Left colon (tissue), 2 donors: Measurements from ENCODE around the gene KDM4B. TPM values are rescaled to one million over a fixed set of nuclear protein-coding genes. Genes with fewer than 3 reads are reported as not detected.
A peak's percentile ranks its signal among the peaks of the same experiment; 100 is the strongest.

Experiments
- ATAC-seq: fragments of 200-7000 bp; cut with Tn5 transposase; one replicate; pipeline ENCODE4 v1.9.1; 2020; ENCODE audit warnings: mild to moderate bottlenecking, moderate library complexity
- DNase-seq, 2 donors: peaks; one replicate each; pipeline ENCODE4 v3.0.0-alpha.2; 2020
- intact Hi-C, 2 donors: fragments of 100-400 bp; cut with DNase I in 1 of 2; cut with micrococcal nuclease in 1 of 2; formaldehyde crosslinking; loops; one replicate each; pipeline versions ENCODE4 v1.11.2 to v1.14.0; 2022; cut with DNase I, micrococcal nuclease
- total RNA-seq, 2 donors: library from RNA; stranded (reverse); fragmentation: NEBNext Ultra II Directional; extraction: Animal tissue kit (Norgen Biotek cat#: 25700); gene quantifications; one replicate each; pipeline ENCODE4 v1.2.1, GENCODE V29; 2021
- donor health status: DM: no; HTN: no; CAD: no.
- donor health status: DM: yes; HTN: yes; CAD: no.

KDM4B gene
- total RNA-seq, 2 donors from 2014 or later: 43.9 to 46.2 TPM

DNA sequence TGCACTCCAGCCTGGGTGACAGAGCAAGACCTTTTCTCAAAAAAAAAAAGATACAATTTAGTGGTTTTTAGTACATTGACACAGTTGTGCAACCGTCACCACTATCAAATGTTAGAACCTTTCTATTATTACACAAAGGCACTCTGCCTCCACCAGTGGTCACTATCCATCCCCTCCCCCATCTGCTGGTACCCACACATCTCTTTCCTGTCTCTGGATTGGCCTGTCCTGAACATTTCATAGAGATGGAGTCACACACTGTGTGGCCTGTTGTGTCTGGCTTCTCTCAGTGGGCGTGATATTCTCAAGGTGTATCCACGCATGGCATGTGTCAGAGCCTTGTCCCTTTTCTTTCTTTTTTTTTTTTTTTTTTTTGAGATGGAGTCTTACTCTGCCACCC, 11.2 kb downstream of the KDM4B start:
- no peak for ATAC-seq
- intact Hi-C loops: no loop called here
- no peak for DNase-seq

DNA sequence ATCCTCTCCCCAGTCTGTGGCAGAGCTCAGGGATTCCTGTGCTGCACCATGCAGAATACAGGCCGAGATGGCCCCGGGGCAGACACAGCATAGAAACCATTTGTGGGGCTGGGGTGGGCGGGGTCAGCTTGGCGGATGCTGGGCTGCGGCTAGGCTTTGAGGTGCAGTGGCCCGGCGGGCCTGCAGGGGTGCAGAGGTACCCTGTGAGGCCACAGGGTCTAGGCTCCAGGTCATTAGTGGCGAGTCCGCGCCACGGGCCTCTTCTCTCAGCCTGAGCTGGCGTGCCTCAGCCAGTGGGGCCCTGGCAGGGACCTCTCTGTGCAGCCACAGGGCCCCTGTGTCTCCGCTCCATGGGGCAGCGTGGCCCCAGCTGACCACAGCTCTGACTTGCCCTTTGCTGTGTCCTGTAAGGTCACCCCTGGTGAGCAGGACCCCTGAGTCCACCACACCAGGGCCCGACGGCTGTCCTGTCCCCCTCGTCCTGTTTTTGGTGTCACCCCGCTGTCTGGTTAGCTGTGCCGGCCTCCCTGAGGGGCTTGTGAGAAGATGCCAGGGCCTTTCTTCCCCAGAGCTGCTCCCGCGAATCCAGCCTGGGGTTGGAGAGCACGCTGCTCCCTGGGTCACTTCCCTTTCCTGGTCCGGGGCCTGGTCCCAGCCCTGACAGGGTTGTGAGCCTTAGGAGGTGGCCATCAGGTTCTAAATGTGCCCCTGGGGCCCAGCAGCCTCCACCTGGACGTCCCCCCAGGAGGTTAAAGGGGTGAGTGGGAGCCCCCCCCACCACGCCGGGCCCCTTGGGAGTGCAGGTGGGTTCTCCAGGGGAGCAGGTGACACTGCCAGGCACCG, 12.1 kb downstream of the KDM4B start:
- intact Hi-C loops: no loop called here
- no peak for ATAC-seq
- no peak for DNase-seq

DNA sequence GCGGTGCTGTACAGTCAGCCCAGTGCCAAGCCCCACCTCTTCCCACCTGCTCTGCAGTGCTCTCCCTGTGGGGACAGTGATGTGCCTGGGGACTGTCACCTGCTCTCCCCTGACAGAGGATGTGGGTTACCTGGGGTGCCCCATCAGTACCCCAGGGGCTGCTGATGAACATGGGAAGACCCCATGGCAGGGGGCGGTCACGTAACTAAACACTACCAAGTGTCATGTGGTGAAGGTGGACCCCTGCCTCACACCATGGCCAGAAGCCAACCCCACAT, 12.7 kb downstream of the KDM4B start:
- intact Hi-C loops: no loop called here
- DNase-seq: no peak

DNA sequence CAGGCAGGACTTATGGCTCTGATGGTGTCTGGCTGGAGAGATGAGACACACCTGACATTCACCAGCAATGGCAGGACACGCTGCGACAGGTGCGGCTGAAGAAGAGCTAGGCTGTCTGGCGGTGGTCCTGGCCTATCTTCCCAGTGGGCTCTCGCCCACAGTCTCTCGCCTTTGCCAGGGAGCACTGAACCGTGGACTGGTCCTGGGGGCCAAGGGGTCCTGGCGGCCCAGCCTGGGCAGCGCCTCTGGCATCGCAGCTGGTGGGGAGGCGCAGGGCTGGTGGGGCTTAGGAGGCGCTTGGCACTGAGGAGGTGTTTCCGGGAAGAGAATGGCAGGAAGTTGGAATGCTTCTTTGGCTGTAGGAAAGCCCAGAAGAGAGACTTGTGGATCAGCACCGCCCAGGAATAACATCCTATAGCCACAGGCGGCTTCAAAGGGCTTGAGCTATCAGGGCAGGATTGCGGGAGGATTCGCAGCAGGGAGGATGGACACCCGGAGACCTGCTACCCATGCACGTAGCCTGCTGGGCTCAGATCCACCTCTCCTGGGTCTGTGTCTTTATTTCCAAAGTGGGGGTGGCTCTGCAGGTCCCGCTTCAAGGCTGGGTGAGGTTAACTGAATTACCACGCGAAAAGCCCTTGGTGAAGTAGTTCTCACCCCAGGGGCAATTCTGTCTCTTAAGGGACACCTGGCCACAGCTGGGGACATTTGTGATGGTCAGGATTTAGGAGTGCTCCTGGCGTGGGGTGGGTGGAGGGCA, 14.6 kb downstream of the KDM4B start:
- no peak for ATAC-seq
- intact Hi-C loops: no loop called here
- no peak for DNase-seq

More for the DNA sequence above, 12.7 kb downstream of the KDM4B start:
- no peak for ATAC-seq

DNA sequence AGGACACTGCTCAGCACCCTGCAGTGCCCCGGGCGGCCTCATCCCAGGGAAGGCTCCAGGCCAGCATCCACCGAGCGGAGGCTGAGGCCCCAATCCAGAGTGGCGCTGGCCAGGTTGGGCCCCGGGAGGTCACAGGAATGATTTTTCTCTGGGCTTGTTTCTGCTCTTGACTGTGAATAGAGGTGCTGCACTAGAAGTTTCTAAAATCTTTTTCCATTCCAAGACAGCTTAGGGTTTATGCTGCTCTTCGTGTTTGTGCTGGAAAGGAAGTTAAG, 15.1 kb downstream of the KDM4B start:
- intact Hi-C loops: no loop called here
- ATAC-seq: no peak
- DNase-seq: no peak

DNA sequence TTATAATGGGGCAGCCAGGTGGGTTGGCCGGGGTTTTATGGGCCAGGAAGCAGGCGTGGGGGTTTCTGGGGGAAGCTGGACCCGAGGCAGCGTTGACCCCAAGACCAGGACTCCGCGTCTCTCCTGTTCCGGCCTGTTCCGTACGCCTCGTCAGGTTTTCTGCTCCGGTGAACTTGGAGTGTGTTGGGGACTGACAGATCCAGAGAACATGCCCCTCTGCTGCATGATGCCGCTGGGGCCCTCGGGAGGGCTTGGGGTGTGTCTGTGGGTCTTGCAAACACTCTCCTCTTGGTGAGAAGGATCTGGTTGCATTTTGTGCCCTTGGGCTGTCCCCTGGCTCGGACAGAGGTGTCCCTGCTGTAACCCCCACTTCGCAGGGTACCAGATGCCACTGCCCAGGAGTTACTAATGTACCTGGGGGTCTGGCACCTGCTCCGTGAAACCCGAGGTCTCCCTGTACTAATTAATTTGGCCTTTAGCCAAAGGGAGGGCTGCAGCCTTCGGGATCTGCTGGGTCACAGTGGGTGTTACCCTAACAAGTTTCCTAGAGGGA, 15.6 kb downstream of the KDM4B start:
- intact Hi-C loops: no loop called here
- DNase-seq (no peak), ATAC-seq (no peak)

DNA sequence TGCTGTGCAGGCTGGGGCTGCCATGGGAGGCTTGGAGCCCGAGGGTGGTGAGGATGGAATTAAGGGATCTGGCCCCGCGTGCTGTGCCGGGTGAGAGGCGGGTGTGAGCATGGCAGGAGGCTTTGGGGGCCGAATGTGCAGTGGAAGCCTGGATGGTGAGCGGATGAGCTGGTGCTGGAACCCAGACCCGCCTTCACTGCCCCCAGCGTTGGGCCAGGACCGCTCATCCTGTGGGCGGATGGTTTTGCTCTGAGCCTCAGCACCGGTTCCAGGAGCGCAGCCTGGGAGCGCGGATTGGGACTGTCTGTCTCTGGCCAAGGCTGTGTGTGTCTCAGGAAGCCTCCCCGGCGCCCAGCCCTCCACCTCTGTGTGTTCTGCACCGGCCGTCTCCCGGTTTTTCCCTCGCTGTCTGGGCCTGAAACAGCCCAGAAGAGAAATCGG, 16.7 kb downstream of the KDM4B start:
- ATAC-seq (no peak), DNase-seq (no peak)
- intact Hi-C loops: no loop called here

DNA sequence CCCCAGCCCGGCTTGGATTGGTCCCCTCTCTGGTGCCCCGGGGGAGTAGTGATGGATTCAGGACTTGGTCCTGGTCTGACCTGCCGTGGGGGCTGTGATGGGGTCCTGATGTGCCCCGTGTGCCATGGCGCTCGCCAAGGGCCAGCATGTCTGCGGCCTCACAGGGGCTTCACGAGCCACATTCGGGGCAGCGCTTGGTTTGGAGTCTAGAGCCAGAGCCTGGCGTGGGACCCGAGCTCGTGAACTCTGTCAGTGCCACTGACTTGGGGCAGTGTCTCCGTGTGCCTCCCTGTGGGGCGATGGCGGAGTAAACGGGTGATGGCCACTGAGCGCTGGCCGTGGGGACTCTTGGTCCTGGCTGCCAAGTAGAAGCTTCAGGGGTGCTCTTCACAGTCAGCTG, 17.1 kb downstream of the KDM4B start:
- ATAC-seq: no peak
- intact Hi-C loops: no loop called here
- no peak for DNase-seq

DNA sequence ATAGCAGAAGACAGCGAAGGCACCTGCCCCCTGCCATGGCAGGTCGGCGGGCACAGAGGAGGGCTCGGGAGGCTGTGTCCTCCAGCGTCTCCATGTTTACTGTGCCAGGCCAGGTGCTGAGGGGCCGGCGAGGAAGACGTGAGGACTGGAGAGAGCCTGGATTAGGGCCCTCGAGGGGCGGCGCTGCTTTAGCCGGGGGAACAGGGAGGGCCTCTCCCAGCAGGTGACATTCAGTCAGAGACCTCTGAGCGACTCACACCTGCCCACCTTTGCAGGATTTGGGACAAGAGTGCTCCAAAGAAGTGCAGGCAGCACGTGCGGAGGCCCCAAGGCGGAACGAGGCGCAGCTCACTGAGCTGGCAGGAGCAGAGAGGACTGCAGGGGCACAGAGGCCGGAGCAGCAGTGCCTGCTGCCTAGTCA, 17.6 kb downstream of the KDM4B start:
- intact Hi-C loops: no loop called here
- no peak for ATAC-seq
- no peak for DNase-seq

DNA sequence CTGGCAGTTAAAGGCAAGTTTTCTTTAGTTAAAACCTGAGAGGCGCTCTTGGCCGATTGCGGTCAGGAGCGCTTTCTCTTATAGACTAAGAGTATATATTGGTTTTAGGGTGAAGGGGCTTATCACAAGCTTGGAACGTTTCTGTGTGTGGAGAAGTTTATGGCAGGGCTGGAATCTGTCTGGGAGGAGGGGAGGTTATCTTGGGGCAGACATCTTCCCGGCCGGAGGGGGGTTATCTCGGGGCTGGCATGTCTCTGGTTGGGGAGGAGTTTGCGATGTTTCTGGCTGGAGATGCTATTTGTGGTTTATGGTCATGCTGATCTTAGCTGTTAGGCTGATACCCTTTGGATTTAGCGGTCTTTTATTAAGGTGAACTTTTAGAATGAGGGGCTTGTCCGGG, 18.3 kb downstream of the KDM4B start:
- no peak for DNase-seq
- no peak for ATAC-seq
- intact Hi-C loops: no loop called here

DNA sequence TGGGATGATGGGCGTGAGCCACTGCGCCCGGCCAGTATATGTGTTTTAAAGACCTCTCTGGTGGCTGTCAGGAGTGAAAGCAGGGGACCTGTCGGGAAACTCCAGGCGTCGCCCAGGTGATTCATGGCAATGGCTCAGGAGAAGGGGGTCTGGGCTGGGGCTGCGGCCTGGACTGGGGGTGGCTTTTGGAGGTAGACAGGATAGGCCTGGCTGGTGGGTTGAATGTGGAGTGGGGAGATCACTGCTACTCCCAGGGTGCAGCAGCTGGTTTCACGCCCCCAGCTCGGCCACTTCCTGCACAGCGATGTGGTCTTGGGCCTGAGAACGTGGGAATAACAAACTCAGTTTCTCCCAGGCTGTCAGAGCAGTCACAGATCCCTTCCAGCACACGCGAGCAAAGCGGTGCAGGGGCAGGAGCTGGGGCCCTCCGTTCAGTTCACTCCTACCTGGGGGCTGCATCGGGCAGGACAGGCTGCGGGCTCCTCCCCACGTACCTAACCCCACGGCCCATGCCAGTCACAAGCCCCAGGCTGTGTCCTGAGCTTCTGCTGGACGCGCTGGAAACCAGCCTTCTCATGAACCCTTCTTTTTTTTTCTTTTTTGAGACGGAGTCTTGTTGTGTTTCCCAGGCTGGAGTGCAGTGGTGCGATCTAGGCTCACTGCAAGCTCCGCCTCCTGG, 18.9 kb downstream of the KDM4B start:
- ATAC-seq (no peak), DNase-seq (no peak)
- intact Hi-C loops: no loop called here

DNA sequence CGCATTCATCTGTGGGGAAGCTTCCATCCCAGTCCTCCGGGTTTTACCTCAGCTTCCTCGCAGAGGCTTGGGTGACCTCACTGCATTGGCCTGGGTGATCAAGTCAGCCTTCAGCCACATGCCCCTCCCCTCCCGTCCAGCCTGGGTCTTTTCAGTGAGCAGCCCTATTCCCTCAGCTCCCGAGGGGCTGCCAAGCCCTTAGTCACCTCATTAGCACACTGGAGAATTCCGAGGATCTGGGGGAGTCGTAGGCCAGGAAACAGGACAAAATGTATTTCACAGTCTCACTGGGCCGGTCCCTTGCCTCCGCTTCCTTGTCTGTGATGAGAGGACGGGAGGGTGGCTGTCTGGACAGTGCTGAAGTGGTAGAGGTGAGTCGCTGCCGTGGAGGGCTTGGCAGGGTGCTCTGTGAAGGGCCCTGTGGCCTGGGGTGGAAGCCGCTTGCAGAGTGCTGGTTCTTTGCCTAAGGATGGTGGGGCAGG, 19.9 kb downstream of the KDM4B start:
- intact Hi-C loops: no loop called here
- ATAC-seq: peak; percentile 13
- DNase-seq: peak in 1 of 2 donors; percentile 41

DNA sequence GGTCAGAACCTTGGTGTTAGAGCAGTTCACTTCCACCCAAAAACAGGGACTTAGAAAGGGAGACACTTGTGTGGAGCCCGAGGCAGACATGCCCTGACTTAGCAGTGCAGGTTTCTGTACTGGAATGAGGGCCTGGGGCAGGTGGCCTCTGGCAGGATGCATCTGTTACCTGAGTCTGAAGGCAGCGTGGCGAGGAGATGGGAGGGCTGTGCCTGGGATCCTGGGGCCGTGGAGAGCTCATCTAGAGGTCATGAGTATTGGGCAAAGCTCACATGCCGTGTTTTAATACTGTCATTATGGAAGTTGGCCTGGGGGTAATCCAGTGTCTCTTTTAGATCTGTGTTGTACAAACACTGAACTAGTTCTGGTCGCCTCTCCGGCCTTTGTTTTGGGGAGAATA, 21.4 kb downstream of the KDM4B start:
- DNase-seq (no peak), ATAC-seq (no peak)
- intact Hi-C loops: no loop called here

DNA sequence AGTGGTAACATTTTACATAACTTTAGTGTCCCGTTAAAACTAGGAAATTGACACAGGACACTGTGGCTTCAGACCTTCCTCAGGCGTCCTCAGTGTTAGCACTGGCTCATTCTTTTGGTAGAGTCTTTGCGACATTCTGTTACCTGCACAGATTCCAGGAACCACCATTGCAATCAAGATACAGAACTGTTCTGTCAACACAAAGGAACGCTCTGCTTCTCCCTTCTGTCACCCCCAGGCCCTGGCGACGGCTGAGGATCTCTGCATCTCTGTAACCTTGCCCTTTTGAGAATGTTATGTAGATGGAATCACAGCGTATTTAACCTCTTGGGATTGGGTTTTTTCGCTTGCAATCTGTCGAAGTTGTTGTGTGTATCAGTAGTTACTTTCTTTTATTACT, 22.6 kb downstream of the KDM4B start:
- intact Hi-C loops: no loop called here
- no peak for DNase-seq
- ATAC-seq: no peak

DNA sequence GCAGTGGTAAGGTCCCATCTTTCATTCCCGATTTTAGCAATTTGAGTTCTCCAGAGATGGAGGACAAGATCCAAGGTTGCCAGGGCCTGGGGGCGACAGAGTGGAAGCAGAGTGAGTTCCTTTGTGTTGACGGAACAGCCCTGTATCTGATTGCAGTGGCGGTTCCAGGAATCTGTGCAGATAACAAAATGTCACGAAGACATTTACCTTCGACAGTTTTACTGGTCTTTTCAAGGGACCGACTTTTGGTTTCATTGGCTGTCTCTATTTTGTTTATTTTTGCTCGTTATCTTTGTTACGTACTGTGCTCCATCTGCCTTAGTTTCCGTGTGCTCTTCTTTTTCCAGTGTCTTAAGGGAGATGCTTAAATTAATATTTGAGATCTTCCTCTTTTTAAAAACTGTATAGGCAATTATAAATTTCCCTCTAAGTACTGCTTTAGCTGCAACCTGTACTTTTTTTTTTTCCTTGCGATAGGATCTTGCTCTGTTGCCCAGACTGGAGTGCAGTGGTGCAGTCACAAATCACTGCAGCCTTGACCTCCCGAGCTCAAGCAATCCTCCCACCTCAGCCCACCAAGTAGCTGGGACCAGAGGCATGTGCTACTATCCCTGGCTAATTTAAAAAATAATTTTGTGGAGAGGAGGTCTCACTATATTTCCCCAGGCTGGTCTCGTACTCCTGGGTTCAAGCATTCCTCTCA, 23.2 kb downstream of the KDM4B start:
- ATAC-seq (no peak), DNase-seq (no peak)
- intact Hi-C loops: no loop called here

DNA sequence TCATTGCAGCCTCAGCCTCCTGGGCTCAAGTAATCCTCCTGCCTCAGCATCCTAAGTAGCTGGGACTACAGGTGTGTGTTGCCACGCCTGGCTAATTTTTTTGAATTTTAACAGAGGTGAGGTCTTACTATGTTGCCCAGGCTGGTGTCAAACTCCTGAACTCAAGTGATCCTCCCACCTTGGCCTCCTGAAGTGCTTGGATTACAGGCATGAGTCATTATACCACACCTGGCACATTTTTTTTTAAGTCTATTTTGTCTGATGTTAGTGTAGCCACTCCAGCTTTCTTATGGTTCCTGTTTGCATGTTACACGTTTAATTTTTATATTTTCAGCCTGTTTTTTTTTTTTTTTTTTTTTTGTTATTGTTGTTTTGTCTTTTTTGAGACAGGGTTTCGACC, 24.8 kb downstream of the KDM4B start:
- intact Hi-C loops: no loop called here
- ATAC-seq (no peak), DNase-seq (no peak)

DNA sequence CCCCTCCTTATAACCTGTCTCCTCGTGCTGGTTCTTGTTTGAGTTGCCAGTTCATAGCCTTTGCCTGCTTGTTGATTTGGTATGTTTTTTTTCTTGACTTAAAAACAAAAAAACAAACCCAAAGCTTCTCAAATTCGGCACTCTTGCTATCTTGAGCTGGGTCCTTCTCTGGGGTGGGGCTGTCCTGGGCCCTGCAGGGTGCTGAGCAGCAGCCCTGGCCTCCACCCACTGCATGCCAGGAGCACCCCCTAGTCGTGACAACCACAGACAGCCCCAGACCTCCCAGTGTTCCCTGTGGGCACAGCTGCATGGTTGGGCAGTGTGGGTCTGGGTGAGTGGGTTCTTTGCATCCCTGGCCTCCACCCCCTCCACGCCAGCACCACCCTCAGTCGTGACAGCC, 27.8 kb downstream of the KDM4B start:
- DNase-seq: no peak
- ATAC-seq: no peak
- intact Hi-C loops: no loop called here

DNA sequence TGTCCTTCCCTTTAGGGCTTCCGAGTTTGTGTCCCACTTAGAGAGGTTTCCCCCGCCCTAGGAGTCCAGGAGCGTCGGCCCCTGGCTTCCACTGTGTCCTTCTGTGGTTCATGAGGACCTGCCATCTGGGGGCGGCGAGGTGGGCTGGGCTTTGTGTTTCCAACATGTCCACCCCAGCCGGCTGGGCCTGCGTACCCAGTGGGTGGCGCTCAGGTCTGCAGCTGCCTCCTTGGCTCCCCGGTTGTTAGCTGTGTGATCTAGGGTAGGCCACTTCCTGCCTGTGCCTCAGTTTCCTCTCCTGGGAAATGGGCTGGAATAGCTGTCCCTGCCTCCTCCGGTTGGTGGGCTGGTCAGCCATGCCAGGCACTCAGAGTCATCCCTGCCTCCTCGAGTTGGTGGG, 28.4 kb downstream of the KDM4B start:
- DNase-seq (no peak), ATAC-seq (no peak)
- intact Hi-C loops: no loop called here

DNA sequence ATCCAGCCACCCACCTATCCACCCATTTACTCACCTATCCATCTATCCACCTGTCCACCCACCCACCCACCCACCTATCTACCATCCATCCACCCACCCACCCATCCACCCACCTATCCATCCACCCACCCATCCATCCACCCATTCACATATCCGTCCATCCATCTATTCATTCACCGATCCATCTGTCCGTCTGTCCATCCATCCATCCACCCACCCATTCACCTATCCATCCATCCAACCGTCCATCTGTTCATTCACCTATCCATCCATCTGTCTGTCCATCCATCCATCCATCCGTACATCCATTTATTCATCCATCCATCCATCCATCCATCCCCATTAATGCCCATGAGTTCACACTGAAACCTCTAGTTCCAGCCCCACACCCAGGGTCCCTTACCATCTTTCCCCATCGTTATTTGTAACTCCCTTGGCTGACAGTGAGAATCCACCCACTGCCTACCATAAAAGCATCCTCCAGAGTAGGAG, 31.3 kb downstream of the KDM4B start:
- no peak for DNase-seq
- ATAC-seq: no peak
- intact Hi-C loops: no loop called here
